ENCODE measurements around the gene MOSPD2.

GRCh38 chrX:14956813-14957582 lies 83.8 kb downstream of the MOSPD2 start:
- TF ChIP-seq YY1 (IDR thresholded peaks at IDR 0.05; ENCODE audit: insufficient read depth, insufficient read length) (no peak), SUZ12 (IDR thresholded peaks at IDR 0.05; ENCODE audit: extremely low read depth, insufficient read depth, insufficient read length) (no peak)
